Measurements from ENCODE around the gene CSNK2A3. TPM values are rescaled to one million over a fixed set of nuclear protein-coding genes. Genes with fewer than 3 reads are reported as not detected.

CSNK2A3 gene
- total RNA-seq, 2 experiments from 2014 or later, result 0.27 to 0.28 TPM

- Mint-ChIP-seq H3K4me1 (ENCODE audit: low read depth) (peaks cover 7% of the 10 kb centered on the region), H3K36me3 (ENCODE audit: low read depth) (no peaks in the 10 kb centered on the region), H3K27ac (no peak overlapping the region), H3K4me3 (no peak overlapping the region), H3K9me3 (peaks cover 5% of the 10 kb centered on the region), H3K27me3 (no peaks in the 10 kb centered on the region)
- H3K27me3 ChIP-seq (ENCODE audit: control insufficient read depth in 1 of 2, insufficient read depth in 2 of 2, low read length in 2 of 2), result no peaks in the 10 kb centered on the region
- no peaks in the 10 kb centered on the region for H3K36me3 ChIP-seq (ENCODE audit: insufficient read depth, low read length)
- no peak for TF ChIP-seq CTCF (IDR thresholded peaks at IDR 0.05)
- no peak overlapping the region for H3K27ac ChIP-seq (ENCODE audit: low read depth in 1 of 2, low read length in 2 of 2)
- intact Hi-C loops (cut with DNase I, micrococcal nuclease), result no loop called here
- ATAC-seq (ENCODE audit: poor library complexity) (no peak), DNase-seq (no peak)
- peaks cover 5% of the 10 kb centered on the region for H3K4me1 ChIP-seq (ENCODE audit: insufficient read depth, low read length)
- H3K4me3 ChIP-seq (ENCODE audit: low read length), result no peak overlapping the region
- H3K9me3 ChIP-seq (ENCODE audit: control insufficient read depth in 1 of 2, insufficient read depth in 1 of 2, low read length in 2 of 2), result no peaks in the 10 kb centered on the region
- POLR2A ChIA-PET, result no interaction called here
- CTCF ChIA-PET, result no interaction called here
These were observed 46.2 kb downstream of the CSNK2A3 start for GRCh38 chr11:11306855-11307254.

DNA sequence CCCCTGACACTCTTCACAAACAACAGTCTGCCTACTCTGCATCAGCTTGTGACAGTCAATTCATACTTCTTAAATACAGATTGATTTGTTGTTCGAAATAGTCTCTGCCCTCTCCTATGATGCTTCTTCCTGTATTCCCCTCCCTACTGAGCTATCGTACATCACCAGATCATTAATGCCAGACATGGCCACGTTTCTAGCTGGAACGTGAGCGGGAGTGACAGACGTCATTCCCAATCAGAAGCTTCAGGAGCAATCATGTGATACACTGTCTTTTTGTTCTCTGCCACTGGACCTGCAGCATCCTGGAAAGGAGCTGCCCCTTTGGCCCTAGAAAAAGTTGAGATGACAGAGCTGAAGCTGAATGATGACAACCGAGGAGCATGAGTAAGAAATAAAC, 48.5 kb downstream of the CSNK2A3 start:
- POLR2A ChIA-PET, result no interaction called here

DNA sequence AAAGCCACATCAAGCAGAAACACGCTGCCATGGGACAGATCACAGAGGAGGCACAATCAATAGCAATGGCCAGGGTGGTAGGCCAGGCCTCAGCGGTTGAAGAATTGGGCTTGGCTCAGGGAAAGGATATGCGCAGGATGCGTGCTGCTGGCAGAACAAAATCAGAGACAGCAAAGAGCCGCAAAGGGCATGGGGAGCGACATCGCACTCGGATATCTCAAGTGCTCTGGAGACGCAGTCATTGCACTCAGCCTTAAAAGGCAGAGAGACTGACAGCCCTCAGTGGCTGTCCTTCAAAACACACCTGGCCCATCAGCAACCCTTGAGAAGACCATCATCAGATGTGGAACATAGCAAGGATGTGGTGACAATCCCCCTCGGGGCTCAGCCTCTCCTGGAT, 50.5 kb downstream of the CSNK2A3 start:
- no peaks in the 10 kb centered on the region for H3K9me3 ChIP-seq (ENCODE audit: control insufficient read depth in 1 of 2, insufficient read depth in 1 of 2, low read length in 2 of 2)
- no peaks in the 10 kb centered on the region for H3K36me3 Mint-ChIP-seq (ENCODE audit: low read depth)
- no peak overlapping the region for H3K4me3 ChIP-seq (ENCODE audit: low read length)
- ATAC-seq (ENCODE audit: poor library complexity) (no peak), DNase-seq (no peak)
- TF ChIP-seq CTCF (IDR thresholded peaks at IDR 0.05), result no peak
- H3K27ac Mint-ChIP-seq, result no peak overlapping the region
- no peaks in the 10 kb centered on the region for H3K9me3 Mint-ChIP-seq
- H3K4me3 Mint-ChIP-seq, result no peak overlapping the region
- no peaks in the 10 kb centered on the region for H3K27me3 ChIP-seq (ENCODE audit: control insufficient read depth in 1 of 2, insufficient read depth in 2 of 2, low read length in 2 of 2)
- ChIA-PET POLR2A (no interaction called here), CTCF (no interaction called here)
- H3K27ac ChIP-seq (ENCODE audit: low read depth in 1 of 2, low read length in 2 of 2), result no peak overlapping the region
- no peaks in the 10 kb centered on the region for H3K27me3 Mint-ChIP-seq
- no peaks in the 10 kb centered on the region for H3K4me1 ChIP-seq (ENCODE audit: insufficient read depth, low read length)
- intact Hi-C loops (cut with DNase I, micrococcal nuclease), result no loop called here
- no peaks in the 10 kb centered on the region for H3K4me1 Mint-ChIP-seq (ENCODE audit: low read depth)
- H3K36me3 ChIP-seq (ENCODE audit: insufficient read depth, low read length), result no peaks in the 10 kb centered on the region

More for the DNA sequence above, 48.5 kb downstream of the CSNK2A3 start:
- H3K9me3 ChIP-seq (ENCODE audit: control insufficient read depth in 1 of 2, insufficient read depth in 1 of 2, low read length in 2 of 2), result no peaks in the 10 kb centered on the region
- no peak overlapping the region for H3K27ac ChIP-seq (ENCODE audit: low read depth in 1 of 2, low read length in 2 of 2)
- no peak for DNase-seq
- ATAC-seq (ENCODE audit: poor library complexity), result no peak
- H3K27me3 ChIP-seq (ENCODE audit: control insufficient read depth in 1 of 2, insufficient read depth in 2 of 2, low read length in 2 of 2), result no peaks in the 10 kb centered on the region
- Mint-ChIP-seq H3K27ac (no peak overlapping the region), H3K4me1 (ENCODE audit: low read depth) (no peaks in the 10 kb centered on the region), H3K36me3 (ENCODE audit: low read depth) (no peaks in the 10 kb centered on the region), H3K4me3 (no peak overlapping the region), H3K9me3 (no peaks in the 10 kb centered on the region), H3K27me3 (no peaks in the 10 kb centered on the region)
- intact Hi-C loops (cut with DNase I, micrococcal nuclease), result no loop called here
- H3K36me3 ChIP-seq (ENCODE audit: insufficient read depth, low read length), result no peaks in the 10 kb centered on the region
- no peak overlapping the region for H3K4me3 ChIP-seq (ENCODE audit: low read length)
- H3K4me1 ChIP-seq (ENCODE audit: insufficient read depth, low read length), result no peaks in the 10 kb centered on the region
- no peak for TF ChIP-seq CTCF (IDR thresholded peaks at IDR 0.05)
- CTCF ChIA-PET, result interaction anchor here (1.5 kb wide), 1 partner anchor 10 kb away, joined by 4 read pairs; no protein-coding TSS in a partner anchor

All from CD4-positive, alpha-beta T cell (primary cell).